ENCODE data around the gene MSANTD1. TPM values are rescaled to one million over a fixed set of nuclear protein-coding genes. Genes with fewer than 3 reads are reported as not detected.

Gene MSANTD1
- polyA plus RNA-seq, 1 donor from 2014 or later, result 12.7 TPM

GRCh38 chr4:3236326-3236878 lies 12.6 kb upstream of the MSANTD1 start:
- Histone ChIP-seq H3K9me3 (ENCODE audit: low read length) (no peaks in the 10 kb centered on the region), H3K36me3 (ENCODE audit: insufficient read depth, low read length) (peaks cover 2% of the 10 kb centered on the region), H3K4me2 (ENCODE audit: low read length) (no peak overlapping the region), H3K9ac (ENCODE audit: low read length) (no peak overlapping the region), H3F3A (ENCODE audit: insufficient read depth, low read length, poor library complexity, severe bottlenecking) (no peaks in the 10 kb centered on the region), H3K79me2 (replicated peaks; ENCODE audit: insufficient read depth, low read length) (no peaks in the 10 kb centered on the region), H3K9me2 (ENCODE audit: insufficient read depth, low read length) (no peaks in the 10 kb centered on the region), H3K27ac (ENCODE audit: low read length) (no peak overlapping the region), H4K20me1 (ENCODE audit: insufficient read depth) (no peaks in the 10 kb centered on the region), H3K27me3 (ENCODE audit: insufficient read depth, low read depth, low read length) (no peaks in the 10 kb centered on the region), H2AFZ (ENCODE audit: low read depth, low read length) (no peak overlapping the region), H3K4me3 (ENCODE audit: low read length) (no peak overlapping the region)
- TF ChIP-seq POLR2AphosphoS5 (IDR thresholded peaks at IDR 0.05) (no peak), CTCF (IDR thresholded peaks at IDR 0.05; ENCODE audit: poor library complexity, severe bottlenecking) (no peak), RAD21 (conservative IDR thresholded peaks at IDR 0.05) (no peak), TAF1 (IDR thresholded peaks at IDR 0.05; ENCODE audit: low read depth) (no peak), EZH2 (IDR thresholded peaks at IDR 0.05; ENCODE audit: borderline replicate concordance, insufficient read depth, low read length, poor library complexity, severe bottlenecking) (no peak), REST (IDR thresholded peaks at IDR 0.05; ENCODE audit: borderline replicate concordance) (no peak), EP300 (conservative IDR thresholded peaks at IDR 0.05; ENCODE audit: poor library complexity, severe bottlenecking) (no peak), SMC3 (conservative IDR thresholded peaks at IDR 0.05; ENCODE audit: poor library complexity) (no peak), MXI1 (conservative IDR thresholded peaks at IDR 0.05; ENCODE audit: poor library complexity, severe bottlenecking) (no peak)

GRCh38 chr4:3237266-3237665 lies 11.7 kb upstream of the MSANTD1 start:
- H3K9me3 ChIP-seq (ENCODE audit: low read length), result no peaks in the 10 kb centered on the region
- no peak for TF ChIP-seq MXI1 (conservative IDR thresholded peaks at IDR 0.05; ENCODE audit: poor library complexity, severe bottlenecking)
- TF ChIP-seq CTCF (IDR thresholded peaks at IDR 0.05; ENCODE audit: poor library complexity, severe bottlenecking), result no peak
- TF ChIP-seq POLR2AphosphoS5 (IDR thresholded peaks at IDR 0.05), result no peak
- no peak for TF ChIP-seq EZH2 (IDR thresholded peaks at IDR 0.05; ENCODE audit: borderline replicate concordance, insufficient read depth, low read length, poor library complexity, severe bottlenecking)
- no peak for TF ChIP-seq SMC3 (conservative IDR thresholded peaks at IDR 0.05; ENCODE audit: poor library complexity)
- no peak for TF ChIP-seq REST (IDR thresholded peaks at IDR 0.05; ENCODE audit: borderline replicate concordance)
- no peak for TF ChIP-seq RAD21 (conservative IDR thresholded peaks at IDR 0.05)
- no peak for TF ChIP-seq EP300 (conservative IDR thresholded peaks at IDR 0.05; ENCODE audit: poor library complexity, severe bottlenecking)
- TF ChIP-seq TAF1 (IDR thresholded peaks at IDR 0.05; ENCODE audit: low read depth), result no peak
- H4K20me1 ChIP-seq (ENCODE audit: insufficient read depth), result no peaks in the 10 kb centered on the region
- H2AFZ ChIP-seq (ENCODE audit: low read depth, low read length), result no peak overlapping the region
- H3F3A ChIP-seq (ENCODE audit: insufficient read depth, low read length, poor library complexity, severe bottlenecking), result no peaks in the 10 kb centered on the region
- no peaks in the 10 kb centered on the region for H3K36me3 ChIP-seq (ENCODE audit: insufficient read depth, low read length)
- H3K4me2 ChIP-seq (ENCODE audit: low read length), result no peak overlapping the region
- no peaks in the 10 kb centered on the region for H3K79me2 ChIP-seq (replicated peaks; ENCODE audit: insufficient read depth, low read length)
- no peak overlapping the region for H3K4me3 ChIP-seq (ENCODE audit: low read length)
- H3K27me3 ChIP-seq (ENCODE audit: insufficient read depth, low read depth, low read length), result no peaks in the 10 kb centered on the region
- no peaks in the 10 kb centered on the region for H3K9me2 ChIP-seq (ENCODE audit: insufficient read depth, low read length)
- H3K9ac ChIP-seq (ENCODE audit: low read length), result no peak overlapping the region
- no peak overlapping the region for H3K27ac ChIP-seq (ENCODE audit: low read length)

Data from neural cell (in vitro differentiated cells).